SIG-M5 (cell line): ENCODE measurements around the gene FAM174B.

Source experiments
- DNase-seq: peaks from one replicate; lab custom pipeline; 2025; lab: John Stamatoyannopoulos, UW

FAM174B gene

DNA sequence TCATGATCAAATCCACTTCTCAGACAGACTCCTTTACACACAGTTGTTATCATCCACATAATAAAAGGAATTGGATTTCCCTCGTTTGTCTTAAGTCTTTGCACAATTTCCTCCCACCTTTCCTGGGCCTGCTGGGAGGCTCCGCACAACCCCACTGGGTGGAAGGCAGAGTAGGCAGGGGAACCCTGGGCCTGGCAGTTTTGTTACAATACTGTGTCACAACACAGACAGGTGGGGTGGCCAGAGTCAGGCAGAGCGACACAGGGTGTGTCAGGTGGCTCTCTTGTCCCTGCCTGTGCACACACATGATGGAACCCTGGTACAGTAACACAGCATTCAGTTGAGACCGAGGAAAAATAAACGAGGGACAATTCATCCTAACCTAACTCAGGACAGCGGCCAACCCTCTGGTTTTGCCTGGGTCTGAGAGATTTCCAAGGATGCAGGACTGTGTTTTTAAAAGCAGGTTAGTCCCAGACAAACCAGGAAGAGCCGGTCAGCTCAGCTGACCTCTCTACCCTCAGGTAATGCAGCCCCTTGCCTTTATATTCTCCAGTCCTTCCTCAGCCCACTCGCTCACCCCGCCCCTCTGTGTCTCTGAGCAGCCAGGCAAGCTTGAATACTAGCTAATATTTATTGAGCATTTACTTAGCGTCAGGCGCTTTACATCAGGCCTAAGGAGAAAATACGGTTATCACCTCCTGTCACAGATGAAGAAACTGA is 8.8 kb upstream of the FAM174B start:
- no peak for DNase-seq

DNA sequence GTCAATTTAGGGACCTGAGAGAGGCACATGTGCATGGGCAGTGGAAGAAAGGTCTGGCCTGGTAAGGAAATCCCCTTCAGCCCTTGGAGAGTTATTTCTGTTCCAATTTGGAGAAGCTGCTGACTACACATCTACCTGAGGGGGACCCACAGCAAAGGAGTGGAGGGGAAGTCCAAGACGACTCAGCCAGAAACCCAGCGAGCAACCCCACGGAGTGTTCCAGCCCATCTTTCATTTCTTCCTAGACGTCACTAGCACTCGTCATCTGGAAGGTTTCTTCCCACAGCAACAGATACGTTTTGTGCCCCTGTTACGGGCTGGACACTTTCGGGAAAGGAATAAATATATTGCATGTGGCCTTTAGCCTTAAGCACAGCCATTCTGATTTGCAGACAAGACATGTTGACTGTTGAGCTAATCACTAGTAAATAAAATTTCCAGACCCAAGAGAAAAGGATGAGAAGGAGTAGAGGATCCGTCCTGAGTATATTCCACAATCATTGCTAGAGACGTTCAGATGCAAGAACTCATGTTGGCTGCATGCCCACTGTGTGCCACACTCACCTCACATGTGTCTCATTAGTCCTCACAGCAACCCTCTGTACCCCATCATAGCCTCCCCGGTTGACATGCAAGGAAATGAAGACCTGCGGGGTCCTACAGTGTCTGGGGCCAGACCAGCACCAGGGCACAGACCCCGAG is 7.8 kb upstream of the FAM174B start:
- no peak for DNase-seq

DNA sequence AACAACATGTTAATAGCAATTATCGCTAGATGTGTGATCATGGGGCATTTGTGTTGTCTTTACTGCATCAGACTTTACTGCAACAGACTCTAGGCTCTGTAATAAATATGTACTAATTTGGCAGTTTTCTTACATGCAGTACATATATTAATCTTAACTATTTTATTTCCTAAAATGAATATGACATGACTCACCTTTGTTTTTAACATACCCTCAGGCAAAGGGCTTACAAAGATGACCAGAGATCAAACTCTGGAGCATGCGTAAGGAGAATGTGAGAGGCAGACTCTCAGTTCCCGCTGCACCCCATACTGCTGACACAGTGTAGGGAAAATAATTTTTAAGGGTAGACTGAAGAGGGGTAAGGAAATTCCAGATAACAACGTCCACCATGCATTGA is 7.2 kb upstream of the FAM174B start:
- no peak for DNase-seq

DNA sequence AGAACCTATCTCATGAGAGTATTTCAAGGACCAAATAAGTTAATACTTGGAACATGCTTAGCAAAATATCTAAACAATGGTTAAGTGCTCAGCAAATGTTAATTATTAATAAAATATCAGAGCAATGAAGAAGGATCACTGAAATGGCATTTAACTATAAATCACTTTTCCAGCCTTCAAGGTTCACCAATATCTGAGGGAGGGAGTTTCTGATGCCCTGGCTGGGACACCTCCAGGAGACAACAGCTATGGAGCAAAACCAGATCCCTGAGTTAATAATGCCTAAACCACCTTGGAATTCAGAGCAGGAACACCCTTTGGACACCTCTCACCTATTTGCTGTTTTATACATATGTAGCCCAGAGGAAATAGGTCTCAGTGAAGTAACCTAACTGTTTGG is 6.4 kb upstream of the FAM174B start:
- DNase-seq: no peak

DNA sequence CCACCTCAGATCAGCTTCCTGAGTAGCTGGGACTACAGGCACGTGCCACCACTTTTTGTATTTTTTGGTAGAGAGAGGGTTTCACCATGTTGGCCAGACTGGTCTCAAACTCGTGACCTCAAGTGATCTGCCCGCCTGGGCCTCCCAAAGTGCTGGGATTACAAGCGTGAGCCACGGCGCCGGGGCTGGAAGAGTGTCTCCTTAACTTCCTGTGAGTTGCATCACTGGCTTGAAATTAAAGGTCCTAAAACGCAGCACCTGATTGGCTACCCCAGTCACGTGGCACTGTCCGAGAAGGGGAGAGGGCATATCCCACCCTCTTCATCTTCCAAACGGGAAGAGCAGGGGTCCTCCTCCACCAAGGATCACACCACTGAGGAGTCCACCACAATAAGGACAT is 5.5 kb upstream of the FAM174B start:
- no peak for DNase-seq

DNA sequence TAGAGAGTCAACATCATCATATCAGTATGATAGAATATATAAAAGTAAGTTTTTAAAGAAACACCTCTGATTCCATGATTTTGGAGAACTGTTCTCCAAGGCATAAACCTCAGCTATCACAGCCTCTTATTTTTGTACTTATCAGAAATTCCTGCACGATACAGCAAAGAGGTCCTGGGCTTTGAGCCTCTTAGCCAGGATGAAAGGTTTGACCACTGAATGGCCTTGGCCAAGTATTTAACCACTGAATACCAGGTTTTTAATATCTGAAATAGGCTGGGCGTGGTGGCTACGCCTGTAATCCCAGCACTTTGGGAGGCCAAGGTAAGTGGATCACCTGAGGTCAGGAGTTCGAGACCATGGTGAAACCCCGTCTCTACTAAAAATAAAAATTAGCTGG is 1.9 kb upstream of the FAM174B start:
- DNase-seq: no peak

DNA sequence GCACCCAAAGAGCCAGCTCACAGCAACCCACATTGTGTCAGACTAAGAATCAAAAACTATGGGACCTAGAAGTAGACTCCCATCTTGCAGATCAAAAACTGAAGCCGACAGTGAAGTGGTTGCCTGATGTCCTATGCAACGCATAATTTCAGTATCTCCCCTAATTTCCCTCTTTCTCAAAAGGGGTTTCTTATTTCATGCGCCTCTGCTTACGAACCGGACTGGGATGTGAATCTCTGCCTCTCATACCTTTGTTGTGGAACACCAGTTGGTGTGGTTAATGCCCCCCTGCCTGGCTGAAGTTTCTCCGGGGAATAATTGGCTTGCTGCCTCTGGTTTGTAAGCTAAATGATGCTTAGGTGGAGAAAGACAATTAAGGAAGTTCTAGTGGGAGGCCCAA is 514 bp upstream of the FAM174B start:
- no peak for DNase-seq

DNA sequence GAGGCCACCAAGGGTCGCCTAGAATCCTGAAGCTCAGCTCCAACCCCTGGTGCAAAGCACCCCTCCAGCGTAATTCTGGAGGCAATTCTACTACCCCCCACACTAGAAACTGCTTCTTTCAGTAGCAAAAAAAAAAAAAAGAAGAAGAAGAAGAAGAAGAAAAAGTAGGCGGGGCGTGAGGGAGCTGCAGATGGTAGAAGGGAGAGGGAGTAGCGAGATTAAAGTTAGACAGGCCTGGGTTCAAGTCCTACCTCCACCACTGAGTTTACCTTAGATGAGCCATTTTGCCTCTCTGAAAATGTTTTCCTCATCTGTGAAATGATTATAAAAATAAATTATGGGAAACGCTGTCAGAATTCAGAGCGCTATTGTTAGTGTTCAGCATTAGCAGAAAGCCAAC is 913 bp downstream of the FAM174B start:
- no peak for DNase-seq

DNA sequence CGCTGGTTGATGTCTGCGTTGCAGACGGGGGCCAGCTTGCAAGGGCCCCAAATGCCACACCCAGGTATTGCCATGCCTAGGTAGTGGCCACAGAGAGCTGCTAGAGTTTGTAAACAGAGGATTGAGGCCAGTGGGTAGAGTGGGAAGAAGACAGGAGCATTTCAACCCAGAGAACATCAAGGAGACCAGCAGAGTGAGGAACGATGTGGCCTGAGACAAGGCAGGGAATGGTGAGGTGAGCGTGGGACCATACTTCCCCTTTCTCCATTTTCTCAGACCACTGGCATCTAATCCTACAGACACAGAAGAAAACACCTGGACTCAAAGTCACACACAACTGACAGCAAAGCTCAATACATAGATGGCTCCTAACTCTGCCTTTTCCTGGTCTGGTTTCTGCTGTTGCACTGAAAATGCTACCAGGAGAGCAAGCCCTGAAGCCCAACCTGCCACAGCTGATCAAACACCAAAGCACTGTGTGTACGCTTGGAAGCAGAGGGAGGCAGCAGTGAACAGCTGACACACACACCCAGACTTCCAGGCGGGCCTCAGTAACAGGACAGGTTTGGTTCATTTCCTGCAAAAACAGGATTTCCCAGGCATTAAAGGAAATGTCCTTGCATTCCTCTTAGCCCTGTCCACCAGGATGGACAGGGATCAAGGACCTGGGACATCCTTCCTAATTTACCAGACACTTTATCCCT is 1.6 kb downstream of the FAM174B start:
- DNase-seq: no peak

DNA sequence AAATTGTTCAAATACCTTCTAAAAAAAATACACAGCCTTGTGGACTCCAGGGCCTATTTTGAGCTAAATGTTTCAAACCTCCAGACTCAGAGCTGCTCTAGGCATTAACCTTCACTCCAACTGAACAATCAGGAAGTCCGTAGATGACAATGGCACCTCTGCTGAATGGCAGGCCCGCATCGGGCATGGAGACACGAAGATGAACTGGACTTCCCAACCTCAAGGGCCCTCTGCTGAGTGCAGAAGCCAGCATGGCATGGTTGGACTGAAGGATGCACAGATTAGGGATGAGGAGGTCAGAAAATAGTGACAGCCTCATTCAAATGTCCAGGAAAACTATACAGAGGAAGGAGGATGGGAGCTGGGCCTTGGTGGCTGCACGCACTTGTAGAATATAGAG is 2.2 kb downstream of the FAM174B start:
- DNase-seq: no peak

DNA sequence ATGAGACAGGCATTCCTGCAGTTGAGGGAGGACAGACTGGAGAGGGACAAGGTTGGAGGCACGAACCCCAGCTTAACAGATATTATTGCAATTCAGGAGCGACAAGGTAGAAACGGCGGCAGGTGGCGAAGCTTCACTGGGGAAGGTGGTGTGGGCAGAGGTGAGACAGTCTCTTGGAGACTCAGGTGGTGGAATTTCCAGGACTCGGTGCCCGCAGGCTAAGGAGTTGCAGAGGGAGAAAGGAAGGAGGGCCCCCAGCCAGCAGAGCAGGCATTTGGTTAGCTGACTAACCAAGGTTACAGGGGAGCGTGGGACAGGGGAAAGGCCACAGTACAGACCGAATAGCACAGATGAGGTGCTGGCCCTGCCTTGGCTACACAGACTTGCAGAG is 3.0 kb downstream of the FAM174B start:
- DNase-seq: no peak

DNA sequence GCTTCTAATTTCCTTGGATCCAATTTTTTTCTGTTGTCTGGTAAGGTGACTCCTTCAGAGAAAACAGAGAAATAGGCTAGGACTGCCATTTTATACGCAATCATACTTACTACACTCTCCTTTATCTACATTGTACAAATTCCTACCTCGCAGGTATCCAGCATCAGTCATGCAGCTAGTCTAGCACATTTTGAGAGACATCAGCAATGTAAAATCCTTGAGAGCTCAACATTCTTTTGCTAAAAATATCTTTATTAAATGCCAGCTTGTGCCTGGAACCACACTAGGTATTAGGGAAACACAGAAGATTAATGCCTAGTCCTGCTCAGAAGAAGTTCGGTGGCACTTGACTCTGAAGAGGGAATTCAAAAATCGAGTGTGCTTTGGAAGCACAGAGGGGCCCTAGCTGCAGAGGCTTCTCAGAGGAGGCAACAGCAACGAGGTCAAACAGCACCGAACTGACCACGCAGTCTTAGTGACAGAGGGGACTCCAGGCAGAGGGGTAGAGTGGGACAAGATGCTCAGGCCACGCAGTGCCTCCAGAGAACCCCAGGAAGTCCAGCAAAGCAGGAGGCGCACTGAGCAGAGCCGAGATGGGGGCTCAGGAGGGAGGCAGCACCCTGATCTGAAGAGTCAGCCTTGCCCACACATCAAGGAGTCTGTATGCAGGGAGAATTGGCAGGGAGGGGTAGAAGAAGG is 3.5 kb downstream of the FAM174B start:
- DNase-seq: no peak

DNA sequence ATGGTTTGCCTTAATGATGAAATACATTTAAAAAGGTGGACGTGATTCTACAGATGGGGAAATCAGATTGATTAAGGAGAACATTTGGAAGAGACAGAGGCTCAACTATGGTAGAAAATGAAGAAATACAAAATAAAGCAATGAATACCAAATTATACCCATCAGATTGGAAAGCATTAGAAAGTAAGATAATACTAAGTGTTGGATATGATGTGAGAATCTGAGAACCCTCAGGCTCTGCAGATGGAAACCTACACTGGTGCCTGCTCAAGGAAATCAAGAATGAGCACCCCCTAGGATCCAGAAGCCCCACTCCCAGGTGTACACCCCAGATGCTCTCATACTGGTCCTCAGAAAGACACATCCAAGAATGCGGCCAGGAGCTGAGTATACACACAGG is 4.6 kb downstream of the FAM174B start:
- DNase-seq: no peak

DNA sequence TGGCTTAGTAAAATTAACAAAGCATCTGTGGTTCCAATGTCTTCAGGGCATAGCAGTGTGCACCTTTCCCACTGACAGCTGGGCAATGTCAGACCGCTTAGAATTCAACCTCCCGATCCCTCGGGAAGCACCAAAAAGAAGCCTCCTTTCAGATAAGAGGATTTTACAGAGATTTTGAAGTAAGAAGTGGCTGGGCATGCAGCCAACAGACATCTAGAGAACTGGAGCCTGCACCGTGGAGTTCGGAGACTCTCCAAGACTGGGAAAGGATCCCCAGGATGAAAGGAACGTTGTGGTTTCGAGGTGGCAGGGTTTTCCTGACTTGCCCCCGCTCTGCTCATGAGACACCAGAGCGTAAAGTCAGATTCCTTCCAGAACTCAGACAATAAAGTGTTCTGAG is 5.3 kb downstream of the FAM174B start:
- no peak for DNase-seq

DNA sequence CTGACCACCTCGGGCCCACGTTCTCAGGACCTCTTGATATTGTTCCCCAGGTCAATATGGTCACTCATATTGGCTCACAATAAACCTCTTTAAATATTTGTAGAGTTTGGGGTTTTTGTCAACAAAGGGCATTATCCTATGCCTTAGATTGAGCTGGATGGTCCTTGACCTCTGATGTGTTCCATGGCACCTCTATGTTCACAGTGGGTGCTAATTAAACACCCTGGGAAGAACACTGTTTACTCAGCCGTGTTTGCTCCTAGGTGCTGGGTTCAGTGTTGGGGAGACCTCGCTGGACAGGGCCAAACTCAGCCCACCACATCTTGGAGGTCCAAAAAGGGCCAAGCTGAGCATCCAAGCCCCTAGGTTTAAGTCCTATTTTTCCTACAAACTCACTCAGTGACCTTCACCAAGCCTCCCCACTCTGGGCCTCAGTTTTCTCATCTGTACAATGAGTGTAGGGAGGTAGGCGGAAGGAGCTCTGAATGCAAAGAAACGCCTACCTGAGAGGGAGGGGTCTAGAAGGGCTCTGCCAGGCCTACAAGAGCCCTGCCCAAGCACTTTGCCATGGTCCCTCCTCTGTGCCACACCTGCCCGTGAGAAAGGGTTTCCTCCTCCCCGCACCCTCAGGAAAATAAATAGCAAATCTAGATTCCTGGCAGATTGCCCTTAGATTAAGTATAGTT is 7.2 kb downstream of the FAM174B start:
- DNase-seq: no peak

DNA sequence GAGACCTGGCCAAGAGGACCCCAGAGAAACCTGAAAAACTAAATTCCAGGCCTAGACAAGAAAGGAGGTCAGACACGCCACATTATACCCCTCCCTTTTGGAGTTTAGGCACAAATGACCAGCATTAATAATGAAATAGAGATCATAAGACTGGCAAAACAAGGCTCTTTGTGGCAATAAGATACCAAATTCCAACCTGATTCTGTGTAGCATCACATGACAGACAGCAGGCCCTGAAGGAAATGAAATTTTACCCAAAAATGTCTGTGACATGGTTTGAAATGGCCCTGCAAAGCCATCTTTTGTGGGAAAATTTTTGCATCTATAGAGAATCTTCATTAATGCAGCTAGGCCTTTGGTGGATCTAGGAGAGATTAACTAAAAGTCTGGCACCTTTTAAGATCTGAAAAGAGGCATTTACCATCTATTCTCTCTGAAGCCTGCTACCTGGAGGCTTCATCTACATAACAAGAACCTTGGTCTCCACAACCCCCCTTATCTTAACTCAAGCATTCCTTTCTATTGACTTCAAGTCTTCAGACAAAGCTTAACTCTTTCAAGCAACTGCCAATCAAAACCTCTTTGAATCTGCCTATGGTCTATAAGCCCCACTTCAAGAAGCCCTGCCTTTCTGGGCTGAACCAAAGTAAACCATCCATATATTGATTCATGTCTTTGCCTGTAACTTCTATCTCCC is 8.0 kb downstream of the FAM174B start:
- no peak for DNase-seq

DNA sequence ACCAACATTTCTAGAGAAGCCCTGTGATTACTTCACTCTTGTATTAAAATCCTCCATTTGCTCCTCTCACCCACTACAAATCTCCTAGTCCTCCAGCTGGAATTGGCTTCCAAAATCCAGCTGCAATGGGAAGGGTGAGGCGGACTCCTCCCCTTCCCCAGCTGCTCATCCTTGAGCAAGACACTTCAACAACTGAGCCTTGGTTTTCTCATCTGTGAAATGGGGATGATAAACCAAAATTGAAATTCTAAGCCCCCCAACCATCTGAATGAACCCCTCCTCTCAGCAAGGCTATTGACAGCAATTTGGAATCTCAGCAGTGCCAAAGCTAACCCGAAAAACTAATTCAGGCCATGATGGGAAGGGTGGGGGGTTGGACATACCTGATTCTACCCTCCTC is 9.4 kb downstream of the FAM174B start:
- DNase-seq: no peak

DNA sequence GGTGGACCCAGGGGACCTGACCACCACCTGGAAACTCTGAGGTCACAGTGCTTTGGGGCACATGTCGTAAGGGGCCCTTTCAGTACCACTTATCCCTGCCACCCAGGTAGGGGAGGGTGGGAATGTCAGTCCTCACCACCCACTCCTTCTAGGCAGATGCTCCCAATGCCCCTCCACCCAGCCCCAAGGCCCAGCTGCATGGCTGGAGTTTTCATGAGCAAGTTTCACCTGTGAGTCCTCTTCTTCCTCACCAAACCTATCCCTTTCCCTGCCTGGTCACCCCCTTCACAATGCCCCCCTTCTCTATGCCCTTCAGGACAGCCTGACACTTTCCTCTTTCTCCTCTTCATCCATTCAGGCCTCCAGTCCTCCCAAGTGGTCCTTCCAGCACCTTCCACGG is 9.8 kb downstream of the FAM174B start:
- DNase-seq: no peak

DNA sequence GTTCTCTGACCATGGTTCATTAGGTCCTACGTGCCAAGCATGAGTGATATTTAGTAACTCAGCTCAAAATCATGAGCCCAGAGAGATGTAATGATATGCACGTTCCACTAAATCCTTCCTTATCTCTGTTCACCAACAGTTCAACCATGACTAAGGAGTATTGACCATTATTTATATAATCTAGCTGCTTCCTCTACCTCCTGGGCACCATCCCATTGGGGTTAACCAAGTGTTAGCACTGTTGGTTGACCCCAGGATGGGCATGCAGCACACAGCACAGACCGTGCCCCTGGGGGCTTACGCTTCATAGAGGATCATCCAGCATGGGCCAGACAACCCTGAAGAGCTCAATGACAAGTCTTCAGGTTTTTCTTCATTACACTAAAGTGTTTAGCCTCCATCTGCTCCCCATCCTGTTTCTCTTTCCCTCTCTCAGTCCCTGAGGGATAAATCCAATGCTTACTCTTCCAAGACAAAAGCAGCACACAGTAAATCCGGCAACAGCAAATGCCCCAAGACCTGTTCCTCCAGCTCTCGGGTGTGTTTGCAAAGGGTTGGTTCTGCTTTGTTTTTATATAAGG is 10.4 kb downstream of the FAM174B start:
- no peak for DNase-seq

DNA sequence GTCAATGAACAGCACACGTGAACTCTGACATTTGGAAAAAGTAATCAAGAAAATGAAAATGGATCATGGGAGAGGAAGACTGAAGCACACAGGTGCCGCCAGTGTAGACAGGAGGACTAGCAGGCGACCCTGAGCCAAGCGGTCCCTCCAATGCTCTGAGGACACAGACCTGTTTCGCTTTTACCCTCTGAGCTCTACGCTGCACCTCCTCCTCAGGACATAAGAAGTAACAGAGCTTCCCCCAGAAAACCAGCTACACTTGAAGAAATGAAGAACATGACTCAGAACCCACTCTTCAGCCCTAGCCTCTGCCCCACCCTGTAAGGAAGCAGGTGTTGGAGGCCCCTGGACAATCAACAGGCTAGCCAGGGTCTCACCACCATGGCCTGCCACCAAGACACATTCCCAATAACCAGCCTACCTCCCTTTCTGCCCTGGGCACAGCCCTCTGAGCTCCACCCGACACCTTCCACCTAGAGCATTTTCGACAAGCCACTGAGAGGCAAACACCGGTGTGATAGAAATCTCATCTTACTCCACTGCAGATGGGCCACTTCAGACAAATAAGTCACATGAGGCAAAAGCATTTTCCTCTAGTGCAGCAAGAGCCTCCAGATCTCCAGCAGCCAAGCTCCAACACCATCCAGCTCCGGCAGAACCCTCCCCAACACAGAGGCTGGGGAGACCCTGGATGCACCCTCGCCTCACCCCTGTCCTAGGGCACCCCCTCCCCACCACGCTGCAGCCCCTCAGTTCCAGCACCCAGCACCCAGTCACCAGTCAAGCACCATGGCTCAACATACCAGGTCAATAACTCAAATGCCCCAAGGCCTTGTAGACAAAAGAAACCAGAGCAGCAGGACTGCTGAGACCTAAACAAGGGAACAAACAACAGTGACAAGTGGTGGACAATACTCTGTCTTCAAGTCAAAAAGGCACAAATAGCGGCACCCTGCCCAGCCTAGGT is 11.4 kb downstream of the FAM174B start:
- DNase-seq: no peak
